Parathyroid adenoma (tissue), 2 donors: Measurements from ENCODE around the gene KIAA0753.

Experiments used
- H2AFZ ChIP-seq: fragments of 300-600 bp; sonication (generic); one replicate; pipeline ENCODE4 v1.7.0; 2017; ENCODE audit warnings: antibody characterized with exemption, mild to moderate bottlenecking
- H3K27ac ChIP-seq: fragments of 300-600 bp; sonication (generic); one replicate; pipeline ENCODE4 v1.7.0; 2017
- H3K27me3 ChIP-seq: fragments of 300-600 bp; sonication (generic); one replicate; pipeline ENCODE4 v1.7.0; 2017; ENCODE audit warnings: low read length; ENCODE audit not compliant: control insufficient read depth, insufficient read depth
- H3K36me3 ChIP-seq: fragments of 300-600 bp; sonication (generic); one replicate; pipeline ENCODE4 v1.7.0; 2017; ENCODE audit warnings: low read length; ENCODE audit not compliant: control insufficient read depth, insufficient read depth
- H3K4me1 ChIP-seq: fragments of 300-600 bp; sonication (generic); one replicate; pipeline ENCODE4 v1.7.0; 2017; ENCODE audit warnings: control low read depth
- H3K4me2 ChIP-seq: fragments of 300-600 bp; sonication (generic); one replicate; pipeline ENCODE4 v1.7.0; 2017; ENCODE audit warnings: low read length
- H3K4me3 ChIP-seq: fragments of 300-600 bp; sonication (generic); one replicate; pipeline ENCODE4 v1.7.0; 2017; ENCODE audit warnings: low read depth, low read length
- H3K79me2 ChIP-seq: fragments of 300-600 bp; sonication (generic); one replicate; pipeline ENCODE4 v1.7.0; 2017; ENCODE audit warnings: control low read depth
- H3K9ac ChIP-seq: fragments of 300-600 bp; sonication (generic); one replicate; pipeline ENCODE4 v1.7.0; 2017; ENCODE audit warnings: mild to moderate bottlenecking
- H3K9me3 ChIP-seq: fragments of 300-600 bp; sonication (generic); one replicate; pipeline ENCODE4 v1.7.0; 2017; ENCODE audit warnings: low read length; ENCODE audit not compliant: control insufficient read depth
- CTCF ChIP-seq: fragments of 300-600 bp; sonication (generic); IDR thresholded peaks from one replicate; pipeline ENCODE4 v1.7.0; 2017; ENCODE audit warnings: antibody characterized with exemption, mild to moderate bottlenecking
- donor health status: primary hyperparathyroidism.

The KIAA0753 gene

GRCh38 chr17:6669479-6670212 lies 29.1 kb upstream of the KIAA0753 start:
- no peak overlapping the region for H3K27ac ChIP-seq
- H3K4me2 ChIP-seq = no peak overlapping the region
- no peak for TF ChIP-seq CTCF
- no peak overlapping the region for H2AFZ ChIP-seq
- H3K27me3 ChIP-seq = no peaks in the 10 kb centered on the region
- no peak overlapping the region for H3K4me3 ChIP-seq
- H3K79me2 ChIP-seq = no peaks in the 10 kb centered on the region
- no peak overlapping the region for H3K9ac ChIP-seq
- H3K4me1 ChIP-seq = no peaks in the 10 kb centered on the region
- no peaks in the 10 kb centered on the region for H3K9me3 ChIP-seq
- H3K36me3 ChIP-seq = no peaks in the 10 kb centered on the region

- Histone ChIP-seq H3K27me3 (no peaks in the 10 kb centered on the region), H3K9ac (no peak overlapping the region)
- no peak for TF ChIP-seq CTCF
These were observed 28.4 kb upstream of the KIAA0753 start for GRCh38 chr17:6668727-6669425.

GRCh38 chr17:6668219-6668618 lies 27.7 kb upstream of the KIAA0753 start:
- H3K27ac ChIP-seq = no peak overlapping the region
- H3K27me3 ChIP-seq = no peaks in the 10 kb centered on the region
- no peak for TF ChIP-seq CTCF
- no peaks in the 10 kb centered on the region for H3K9me3 ChIP-seq
- no peak overlapping the region for H2AFZ ChIP-seq
- no peaks in the 10 kb centered on the region for H3K79me2 ChIP-seq
- H3K4me1 ChIP-seq = no peaks in the 10 kb centered on the region
- H3K9ac ChIP-seq = no peak overlapping the region
- no peak overlapping the region for H3K4me2 ChIP-seq
- H3K36me3 ChIP-seq = no peaks in the 10 kb centered on the region
- no peak overlapping the region for H3K4me3 ChIP-seq

More at GRCh38 chr17:6668727-6669425, 28.4 kb upstream of the KIAA0753 start:
- Histone ChIP-seq H3K36me3 (no peaks in the 10 kb centered on the region), H3K4me3 (no peak overlapping the region), H3K4me2 (no peak overlapping the region), H3K27ac (no peak overlapping the region), H2AFZ (no peak overlapping the region), H3K79me2 (no peaks in the 10 kb centered on the region), H3K4me1 (no peaks in the 10 kb centered on the region), H3K9me3 (no peaks in the 10 kb centered on the region)

- H3K9ac ChIP-seq = no peak overlapping the region
- H3K27me3 ChIP-seq = no peaks in the 10 kb centered on the region
- H3K27ac ChIP-seq = no peak overlapping the region
- H3K4me2 ChIP-seq = no peak overlapping the region
- TF ChIP-seq CTCF = no peak
- no peak overlapping the region for H3K4me3 ChIP-seq
- no peak overlapping the region for H2AFZ ChIP-seq
- no peaks in the 10 kb centered on the region for H3K4me1 ChIP-seq
- no peaks in the 10 kb centered on the region for H3K79me2 ChIP-seq
- H3K36me3 ChIP-seq = no peaks in the 10 kb centered on the region
- H3K9me3 ChIP-seq = no peaks in the 10 kb centered on the region
These were observed 27.0 kb upstream of the KIAA0753 start for GRCh38 chr17:6667516-6667915.
